Fibroblast of the aortic adventitia (primary cell): ENCODE results near the gene TMEM132D. TPM values are rescaled to one million over a fixed set of nuclear protein-coding genes. Genes with fewer than 3 reads are reported as not detected.

Experiments used
- DNase-seq: peaks from one replicate; pipeline ENCODE4 v3.0.0-alpha.2; 2010; ENCODE audit warnings: low read depth
- H3K4me3 ChIP-seq: 2 replicates; pipeline ENCODE4 v1.5.1; 2011; ENCODE audit warnings: low read depth, mild to moderate bottlenecking, control low read depth, low read length, moderate library complexity
- CTCF ChIP-seq: IDR thresholded peaks from 2 replicates; pipeline ENCODE4 v1.5.1; 2011; ENCODE audit warnings: mild to moderate bottlenecking, low read length, control low read depth, inconsistent platforms; ENCODE audit not compliant: insufficient read depth
- total RNA-seq: library from RNA; depleted of rRNA; stranded (reverse); fragments of >200 nt; gene quantifications from 2 replicates; pipeline ENCODE4 v1.2.3, GENCODE V29; 2012; ENCODE audit warnings: low replicate concordance

TMEM132D gene
- total RNA-seq, 1 donor = not detected

- no peak for DNase-seq
- no peak overlapping the region for H3K4me3 ChIP-seq
- no peak for TF ChIP-seq CTCF
Observed at GRCh38 chr12:129109174-129110001, 794.4 kb downstream of the TMEM132D start.

GRCh38 chr12:129106772-129107171 is 797.1 kb downstream of the TMEM132D start:
- no peak for TF ChIP-seq CTCF
- H3K4me3 ChIP-seq = no peak overlapping the region
- no peak for DNase-seq

GRCh38 chr12:129103231-129103630 is 800.6 kb downstream of the TMEM132D start:
- H3K4me3 ChIP-seq = no peak overlapping the region
- no peak for TF ChIP-seq CTCF
- no peak for DNase-seq

- DNase-seq = no peak
- no peak overlapping the region for H3K4me3 ChIP-seq
- TF ChIP-seq CTCF = no peak
Observed at GRCh38 chr12:129102233-129102632, 801.6 kb downstream of the TMEM132D start.

GRCh38 chr12:129101816-129102215 is 802.0 kb downstream of the TMEM132D start:
- no peak overlapping the region for H3K4me3 ChIP-seq
- no peak for DNase-seq
- no peak for TF ChIP-seq CTCF

- no peak overlapping the region for H3K4me3 ChIP-seq
- no peak for DNase-seq
- TF ChIP-seq CTCF = no peak
Observed at GRCh38 chr12:129101404-129101803, 802.4 kb downstream of the TMEM132D start.

GRCh38 chr12:129097451-129097850 is 806.4 kb downstream of the TMEM132D start:
- no peak for TF ChIP-seq CTCF
- no peak for DNase-seq
- H3K4me3 ChIP-seq = no peak overlapping the region
